H1 (cell line): ENCODE data around the gene PDE4D. TPM values are rescaled to one million over a fixed set of nuclear protein-coding genes. Genes with fewer than 3 reads are reported as not detected.

ENCODE experiments used
- CTCF ChIA-PET: fragments of 300-600 bp; sonication (Branson Sonifier 250); formaldehyde crosslinking; loops from one replicate; lab custom pipeline; 2021; ENCODE audit not compliant: partially characterized antibody; lab: Charles Lee
- POLR2A ChIA-PET: fragments of 300-600 bp; sonication (Branson Sonifier 250); formaldehyde crosslinking; loops from one replicate; lab custom pipeline; 2021; ENCODE audit warnings: inconsistent platforms; ENCODE audit not compliant: partially characterized antibody; lab: Charles Lee
- DNase-seq, 2 experiments: peaks; one replicate each; pipeline versions ENCODE4 v3.0.0 to v3.0.0-alpha.2; 2010 to 2022; ENCODE audit warnings: low spot score in 2 of 2, low read depth in 1 of 2, mixed read lengths in 1 of 2
- FAIRE-seq: peaks from 2 replicates; lab custom pipeline; 2011; peaks lifted over from hg19 to GRCh38; lab: Jason Lieb, UNC
- H2AFZ ChIP-seq: 2 replicates; pipeline ENCODE4 v1.8.1; 2012; ENCODE audit warnings: low read length, inconsistent platforms
- H2AK5ac ChIP-seq: 2 replicates; pipeline ENCODE4 v1.6.1; 2013; ENCODE audit warnings: low read depth, low read length
- H2BK120ac ChIP-seq: replicated peaks from 2 replicates; pipeline ENCODE3; 2013; ENCODE audit warnings: low read depth, low read length, inconsistent platforms
- H2BK12ac ChIP-seq: 2 replicates; pipeline ENCODE4 v1.6.1; 2013; ENCODE audit warnings: low read depth, low read length
- H2BK15ac ChIP-seq: 2 replicates; pipeline ENCODE4 v1.6.1; 2013; ENCODE audit warnings: low read length
- H2BK20ac ChIP-seq: 2 replicates; pipeline ENCODE4 v1.6.1; 2013; ENCODE audit warnings: low read length
- H2BK5ac ChIP-seq: 2 replicates; pipeline ENCODE4 v1.6.1; 2013; ENCODE audit warnings: low read depth, low read length
- H3K14ac ChIP-seq: 2 replicates; pipeline ENCODE4 v1.6.1; 2013; ENCODE audit warnings: inconsistent platforms; ENCODE audit not compliant: insufficient read length
- H3K18ac ChIP-seq: 2 replicates; pipeline ENCODE4 v1.6.1; 2013; ENCODE audit warnings: low read length; ENCODE audit errors: extremely low read depth
- H3K23ac ChIP-seq: 2 replicates; pipeline ENCODE4 v1.6.1; 2013; ENCODE audit warnings: inconsistent platforms; ENCODE audit not compliant: insufficient read length
- H3K23me2 ChIP-seq: 2 replicates; pipeline ENCODE4 v1.6.1; 2013; ENCODE audit warnings: low read depth, low read length
- H3K27ac ChIP-seq: 2 replicates; pipeline ENCODE4 v1.6.1; 2011; ENCODE audit warnings: low read depth, low read length, inconsistent platforms
- H3K27me3 ChIP-seq, 4 experiments: replicated peaks in 1 of 4; 1 replicate in 1 of 4; 2 replicates in 3 of 4; pipeline versions ENCODE4 v1.6.1 to v1.8.1; 2011 to 2013; ENCODE audit warnings: low read length in 3 of 4, mild to moderate bottlenecking in 3 of 4, inconsistent platforms in 2 of 4, mixed read lengths in 2 of 4, moderate library complexity in 1 of 4; ENCODE audit not compliant: control insufficient read depth in 3 of 4, insufficient read depth in 3 of 4; ENCODE audit errors: extremely low read depth in 1 of 4
- H3K36me3 ChIP-seq, 4 experiments: 2 replicates each; pipeline versions ENCODE4 v1.6.1 to v1.8.1; 2011 to 2013; ENCODE audit warnings: mild to moderate bottlenecking in 4 of 4, low read length in 3 of 4, moderate library complexity in 2 of 4, control low read depth in 1 of 4, inconsistent platforms in 1 of 4; ENCODE audit not compliant: insufficient read depth in 4 of 4, control insufficient read depth in 2 of 4
- H3K4ac ChIP-seq: replicated peaks from 2 replicates; pipeline ENCODE3; 2013; ENCODE audit warnings: low read length, low read depth, mixed read lengths, inconsistent platforms; ENCODE audit not compliant: insufficient read length
- H3K4me1 ChIP-seq, 4 experiments: replicated peaks in 1 of 4; 1 replicate in 1 of 4; 2 replicates in 3 of 4; pipeline versions ENCODE4 v1.6.1 to v1.8.1; 2011 to 2013; ENCODE audit warnings: low read length in 3 of 4, inconsistent platforms in 2 of 4, mixed read lengths in 1 of 4; ENCODE audit not compliant: insufficient read depth in 4 of 4, control insufficient read depth in 3 of 4
- H3K4me2 ChIP-seq, 2 experiments: 2 replicates each; pipeline versions ENCODE4 v1.6.1 to v1.8.1; 2011 to 2013; ENCODE audit warnings: low read depth in 2 of 2, low read length in 2 of 2, control low read depth in 1 of 2, inconsistent platforms in 1 of 2, mild to moderate bottlenecking in 1 of 2; ENCODE audit not compliant: insufficient read depth in 1 of 2
- H3K4me3 ChIP-seq, 4 experiments: fragments of 200-600, 300-600 bp in 1 of 4; sonication (generic), shearing (Covaris generic), sonication (Bioruptor Twin) in 1 of 4; 2 replicates each; pipeline versions ENCODE4 v1.5.1 to v1.8.1; 2011 to 2016; ENCODE audit warnings: low read length in 4 of 4, low read depth in 3 of 4, control low read depth in 2 of 4, inconsistent platforms in 2 of 4, mild to moderate bottlenecking in 2 of 4, mixed read lengths in 1 of 4, moderate library complexity in 1 of 4; ENCODE audit not compliant: insufficient read depth in 2 of 4; ENCODE audit errors: extremely low read depth in 1 of 4
- H3K56ac ChIP-seq: replicated peaks from 2 replicates; pipeline ENCODE3; 2013; ENCODE audit warnings: low read depth, mild to moderate bottlenecking, mixed read lengths, low read length, inconsistent platforms; ENCODE audit not compliant: insufficient read length
- H3K79me1 ChIP-seq: 2 replicates; pipeline ENCODE4 v1.6.1; 2013; ENCODE audit warnings: low read depth, low read length, control low read depth
- H3K79me2 ChIP-seq, 2 experiments: 2 replicates each; pipeline versions ENCODE4 v1.6.1 to v1.8.1; 2012 to 2013; ENCODE audit warnings: low read length in 2 of 2, mild to moderate bottlenecking in 2 of 2, inconsistent platforms in 1 of 2; ENCODE audit not compliant: insufficient read depth in 2 of 2, control insufficient read depth in 1 of 2
- H3K9ac ChIP-seq, 4 experiments: replicated peaks in 1 of 4; 1 replicate in 1 of 4; 2 replicates in 3 of 4; pipeline versions ENCODE4 v1.6.1 to v1.8.1; 2011 to 2013; ENCODE audit warnings: low read depth in 3 of 4, low read length in 3 of 4, control low read depth in 2 of 4, mild to moderate bottlenecking in 2 of 4, moderate library complexity in 2 of 4, inconsistent platforms in 1 of 4; ENCODE audit errors: extremely low read depth in 1 of 4
- H3K9me3 ChIP-seq, 2 experiments: 2 replicates each; pipeline versions ENCODE4 v1.6.1 to v1.8.1; 2012 to 2013; ENCODE audit warnings: mild to moderate bottlenecking in 2 of 2, moderate library complexity in 2 of 2, control low read depth in 1 of 2, inconsistent platforms in 1 of 2, low read depth in 1 of 2, low read length in 1 of 2, mixed read lengths in 1 of 2; ENCODE audit not compliant: insufficient read depth in 2 of 2
- H4K20me1 ChIP-seq, 2 experiments: replicated peaks in 1 of 2; 2 replicates each; pipeline versions ENCODE3 to v1.8.1; 2011 to 2013; ENCODE audit warnings: inconsistent platforms in 2 of 2, low read length in 2 of 2, mild to moderate bottlenecking in 1 of 2; ENCODE audit not compliant: insufficient read depth in 2 of 2, control insufficient read depth in 1 of 2
- H4K5ac ChIP-seq: 2 replicates; pipeline ENCODE4 v1.6.1; 2013; ENCODE audit warnings: low read length, low read depth, mixed read lengths, inconsistent platforms; ENCODE audit not compliant: insufficient read length
- H4K8ac ChIP-seq: 2 replicates; pipeline ENCODE4 v1.8.0; 2013; ENCODE audit warnings: mild to moderate bottlenecking, moderate library complexity, low read length, inconsistent platforms; ENCODE audit not compliant: insufficient read depth; ENCODE audit errors: extremely low read depth
- H4K91ac ChIP-seq: replicated peaks from 2 replicates; pipeline ENCODE3; 2013; ENCODE audit warnings: low read length, mixed read lengths, inconsistent platforms; ENCODE audit not compliant: insufficient read length
- EP300 ChIP-seq, 2 experiments: IDR thresholded peaks; 1 replicate in 1 of 2; 2 replicates in 1 of 2; pipeline ENCODE4 v1.6.1; 2011 to 2012; ENCODE audit warnings: low read depth in 2 of 2, low read length in 2 of 2, mild to moderate bottlenecking in 2 of 2, borderline replicate concordance in 1 of 2, inconsistent platforms in 1 of 2, moderate library complexity in 1 of 2
- POLR2A ChIP-seq, 2 experiments: IDR thresholded peaks; 1 replicate in 1 of 2; 2 replicates in 1 of 2; pipeline ENCODE4 v1.6.1; 2011; ENCODE audit warnings: low read depth in 2 of 2, low read length in 2 of 2, mild to moderate bottlenecking in 2 of 2; ENCODE audit errors: control extremely low read depth in 1 of 2
- YY1 ChIP-seq: IDR thresholded peaks from 2 replicates; pipeline ENCODE4 v1.6.1; 2011; ENCODE audit warnings: low read depth, mild to moderate bottlenecking, low read length
- WGBS, 2 experiments: shearing (Covaris generic) in 1 of 2; methylation state at CpG; one replicate each; pipeline versions ENCODE4 v1.1.6 to v1.1.7; 2013 to 2015; ENCODE audit warnings: low lambda C conversion rate in 2 of 2, mixed read lengths in 2 of 2, inconsistent platforms in 1 of 2, low coverage in 1 of 2, missing lambda C conversion rate in 1 of 2; ENCODE audit not compliant: insufficient replicate concordance in 2 of 2, insufficient coverage in 1 of 2, insufficient read length in 1 of 2; ENCODE audit errors: extremely low coverage in 1 of 2, missing lambda C conversion rate in 1 of 2; 5-methylcytosine and 5-hydroxymethylcytosine counted together
- polyA plus RNA-seq, 7 experiments: library from polyadenylated mRNA; depleted of rRNA in 3 of 7; stranded (reverse) in 5 of 7; unstranded in 2 of 7; fragments of >200 nt in 5 of 7; fragments of 200-250 nt in 2 of 7; gene quantifications; 1 replicate in 5 of 7; 2 replicates in 1 of 7; 4 replicates in 1 of 7; pipeline versions ENCODE4 v1.2.1 to v1.2.3, GENCODE V29; 2011 to 2013; ENCODE audit warnings: missing spikeins in 2 of 7, mixed read lengths in 2 of 7
- total RNA-seq: library from RNA; stranded (reverse); fragmentation: NEBNext Ultra II Directional; extraction: Animal tissue kit (Norgen Biotek cat#: 25700); gene quantifications from 2 replicates; pipeline ENCODE4 v1.2.1, GENCODE V29; 2021

Gene PDE4D
- total and polyA plus RNA-seq, 2 of the 8 experiments (the other 6 are each of a cell fraction or from before 2014, with no cell fraction given), result 2.3 to 3.7 TPM

DNA sequence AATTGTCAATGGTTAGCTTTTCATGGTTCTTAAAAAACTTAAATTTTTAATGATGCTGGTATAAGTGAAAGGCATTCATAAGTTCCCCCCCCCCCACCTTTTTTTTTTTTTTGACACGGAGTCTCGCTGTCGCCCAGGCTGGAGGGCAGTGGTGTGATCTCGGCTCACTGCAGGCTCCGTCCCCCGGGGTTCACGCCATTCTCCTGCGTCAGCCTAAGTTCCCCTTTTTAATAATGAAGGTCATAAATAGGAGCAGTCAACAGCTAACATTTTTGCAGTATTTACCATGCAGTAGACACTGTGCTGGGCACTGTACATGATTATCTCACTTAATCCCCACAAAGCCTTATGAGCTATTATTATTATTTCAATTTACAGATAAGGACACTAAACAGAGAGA is 556.3 kb downstream of the PDE4D start:
- Histone ChIP-seq H3K14ac (no peak overlapping the region), H3K9ac (no peak overlapping the region), H3K27ac (no peak overlapping the region), H3K79me1 (no peaks in the 10 kb centered on the region), H3K18ac (no peak overlapping the region), H2BK20ac (no peak overlapping the region), H2BK12ac (no peak overlapping the region), H3K4me3 (no peak overlapping the region), H3K9me3 (no peaks in the 10 kb centered on the region), H4K8ac (no peak overlapping the region), H3K23me2 (no peaks in the 10 kb centered on the region), H4K20me1 (no peaks in the 10 kb centered on the region), H3K4ac (no peak overlapping the region), H3K4me1 (no peaks in the 10 kb centered on the region), H2BK120ac (no peak overlapping the region), H2AFZ (no peak overlapping the region), H2BK5ac (no peak overlapping the region), H3K4me2 (no peak overlapping the region), H4K91ac (no peak overlapping the region), H3K79me2 (no peaks in the 10 kb centered on the region), H2BK15ac (no peak overlapping the region), H3K56ac (no peak overlapping the region), H2AK5ac (no peak overlapping the region), H4K5ac (no peak overlapping the region), H3K36me3 (no peaks in the 10 kb centered on the region), H3K27me3 (no peaks in the 10 kb centered on the region), H3K23ac (no peak overlapping the region)
- FAIRE-seq, result no peak
- 77% methylated on average over 5 of the region's 8 CpGs; no CpG with 5 or more reads in 1 of the 2 experiments for WGBS, 2 experiments
- DNase-seq, result no peak
- POLR2A ChIA-PET, result no interaction called here
- CTCF ChIA-PET, result interaction anchor here (0.7 to 3.5 kb wide), 12 partner anchors 9 to 188 kb away, joined by 3 to 26 read pairs (median 5); no protein-coding TSS in a partner anchor
- TF ChIP-seq POLR2A (IDR thresholded peaks at IDR 0.05; ENCODE audit: control extremely low read depth in 1 of 2, low read depth in 2 of 2, low read length in 2 of 2) (no peak), EP300 (IDR thresholded peaks at IDR 0.05; ENCODE audit: borderline replicate concordance in 1 of 2, low read depth in 2 of 2, low read length in 2 of 2) (no peak), YY1 (no peak)
